ENCODE measurements around the gene TOLLIP.

DNA sequence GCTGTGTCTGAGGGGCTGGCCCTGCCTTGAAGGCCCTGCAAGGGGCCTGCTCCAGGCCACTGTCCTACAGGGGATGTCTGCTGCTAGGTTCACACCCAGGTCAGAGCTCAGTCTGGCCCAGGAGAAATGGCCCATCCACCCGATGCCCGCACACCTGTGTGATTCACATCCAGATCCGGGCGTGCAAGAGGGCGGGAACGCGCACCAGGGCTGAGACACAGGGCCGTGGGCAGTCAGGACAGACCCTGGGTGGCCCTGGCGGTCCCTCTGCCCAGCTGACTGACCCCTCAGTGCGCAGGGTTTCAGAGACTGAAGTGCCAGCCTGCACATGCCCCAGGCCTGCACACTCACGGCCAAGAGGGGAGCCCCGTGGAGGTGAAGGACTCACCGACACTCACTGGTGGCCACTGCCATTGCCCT, 7.4 kb downstream of the TOLLIP start:
- TF ChIP-seq, protein P1, sequence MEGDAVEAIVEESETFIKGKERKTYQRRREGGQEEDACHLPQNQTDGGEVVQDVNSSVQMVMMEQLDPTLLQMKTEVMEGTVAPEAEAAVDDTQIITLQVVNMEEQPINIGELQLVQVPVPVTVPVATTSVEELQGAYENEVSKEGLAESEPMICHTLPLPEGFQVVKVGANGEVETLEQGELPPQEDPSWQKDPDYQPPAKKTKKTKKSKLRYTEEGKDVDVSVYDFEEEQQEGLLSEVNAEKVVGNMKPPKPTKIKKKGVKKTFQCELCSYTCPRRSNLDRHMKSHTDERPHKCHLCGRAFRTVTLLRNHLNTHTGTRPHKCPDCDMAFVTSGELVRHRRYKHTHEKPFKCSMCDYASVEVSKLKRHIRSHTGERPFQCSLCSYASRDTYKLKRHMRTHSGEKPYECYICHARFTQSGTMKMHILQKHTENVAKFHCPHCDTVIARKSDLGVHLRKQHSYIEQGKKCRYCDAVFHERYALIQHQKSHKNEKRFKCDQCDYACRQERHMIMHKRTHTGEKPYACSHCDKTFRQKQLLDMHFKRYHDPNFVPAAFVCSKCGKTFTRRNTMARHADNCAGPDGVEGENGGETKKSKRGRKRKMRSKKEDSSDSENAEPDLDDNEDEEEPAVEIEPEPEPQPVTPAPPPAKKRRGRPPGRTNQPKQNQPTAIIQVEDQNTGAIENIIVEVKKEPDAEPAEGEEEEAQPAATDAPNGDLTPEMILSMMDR (IDR thresholded peaks at IDR 0.05; ENCODE audit: insufficient read depth, low read length): no peak
- no peak for TF ChIP-seq POLR2AphosphoS5 (IDR thresholded peaks at IDR 0.05; ENCODE audit: low read depth)
- TF ChIP-seq, protein P2, sequence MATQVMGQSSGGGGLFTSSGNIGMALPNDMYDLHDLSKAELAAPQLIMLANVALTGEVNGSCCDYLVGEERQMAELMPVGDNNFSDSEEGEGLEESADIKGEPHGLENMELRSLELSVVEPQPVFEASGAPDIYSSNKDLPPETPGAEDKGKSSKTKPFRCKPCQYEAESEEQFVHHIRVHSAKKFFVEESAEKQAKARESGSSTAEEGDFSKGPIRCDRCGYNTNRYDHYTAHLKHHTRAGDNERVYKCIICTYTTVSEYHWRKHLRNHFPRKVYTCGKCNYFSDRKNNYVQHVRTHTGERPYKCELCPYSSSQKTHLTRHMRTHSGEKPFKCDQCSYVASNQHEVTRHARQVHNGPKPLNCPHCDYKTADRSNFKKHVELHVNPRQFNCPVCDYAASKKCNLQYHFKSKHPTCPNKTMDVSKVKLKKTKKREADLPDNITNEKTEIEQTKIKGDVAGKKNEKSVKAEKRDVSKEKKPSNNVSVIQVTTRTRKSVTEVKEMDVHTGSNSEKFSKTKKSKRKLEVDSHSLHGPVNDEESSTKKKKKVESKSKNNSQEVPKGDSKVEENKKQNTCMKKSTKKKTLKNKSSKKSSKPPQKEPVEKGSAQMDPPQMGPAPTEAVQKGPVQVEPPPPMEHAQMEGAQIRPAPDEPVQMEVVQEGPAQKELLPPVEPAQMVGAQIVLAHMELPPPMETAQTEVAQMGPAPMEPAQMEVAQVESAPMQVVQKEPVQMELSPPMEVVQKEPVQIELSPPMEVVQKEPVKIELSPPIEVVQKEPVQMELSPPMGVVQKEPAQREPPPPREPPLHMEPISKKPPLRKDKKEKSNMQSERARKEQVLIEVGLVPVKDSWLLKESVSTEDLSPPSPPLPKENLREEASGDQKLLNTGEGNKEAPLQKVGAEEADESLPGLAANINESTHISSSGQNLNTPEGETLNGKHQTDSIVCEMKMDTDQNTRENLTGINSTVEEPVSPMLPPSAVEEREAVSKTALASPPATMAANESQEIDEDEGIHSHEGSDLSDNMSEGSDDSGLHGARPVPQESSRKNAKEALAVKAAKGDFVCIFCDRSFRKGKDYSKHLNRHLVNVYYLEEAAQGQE (IDR thresholded peaks at IDR 0.05; ENCODE audit: insufficient replicate concordance, low read depth): no peak
